Right lobe of liver (tissue), 4 donors: Measurements from ENCODE around the gene C2orf69.

Source experiments
- CTCF ChIP-seq, 4 donors: fragments of 200-600 bp in 3 of 4; fragments of 450-650 bp in 1 of 4; IDR thresholded peaks; one replicate each; pipeline versions ENCODE4 v1.5.1 to v1.8.0; 2016 to 2022; ENCODE audit warnings: antibody characterized with exemption in 4 of 4, mild to moderate bottlenecking in 2 of 4
- POLR2A ChIP-seq: fragments of 450-650 bp; IDR thresholded peaks from one replicate; pipeline ENCODE4 v1.6.1; 2017; ENCODE audit warnings: antibody characterized with exemption, mild to moderate bottlenecking
- donor health status: DM: no; HTN: no; CAD: no.
- donor health status: DM: no; HTN: no; CAD: no.
- donor health status: DM: no; HTN: yes; CAD: no.

- TF ChIP-seq CTCF (IDR thresholded peaks at IDR 0.05) (no peak), POLR2A (no peak)
These were observed 598 bp upstream of the C2orf69 start for GRCh38 chr2:199910338-199911051.
